ENCODE measurements around the gene HNMT. TPM values are rescaled to one million over a fixed set of nuclear protein-coding genes. Genes with fewer than 3 reads are reported as not detected.

Gene HNMT
- polyA plus RNA-seq, 1 donor from 2014 or later = not detected

DNA sequence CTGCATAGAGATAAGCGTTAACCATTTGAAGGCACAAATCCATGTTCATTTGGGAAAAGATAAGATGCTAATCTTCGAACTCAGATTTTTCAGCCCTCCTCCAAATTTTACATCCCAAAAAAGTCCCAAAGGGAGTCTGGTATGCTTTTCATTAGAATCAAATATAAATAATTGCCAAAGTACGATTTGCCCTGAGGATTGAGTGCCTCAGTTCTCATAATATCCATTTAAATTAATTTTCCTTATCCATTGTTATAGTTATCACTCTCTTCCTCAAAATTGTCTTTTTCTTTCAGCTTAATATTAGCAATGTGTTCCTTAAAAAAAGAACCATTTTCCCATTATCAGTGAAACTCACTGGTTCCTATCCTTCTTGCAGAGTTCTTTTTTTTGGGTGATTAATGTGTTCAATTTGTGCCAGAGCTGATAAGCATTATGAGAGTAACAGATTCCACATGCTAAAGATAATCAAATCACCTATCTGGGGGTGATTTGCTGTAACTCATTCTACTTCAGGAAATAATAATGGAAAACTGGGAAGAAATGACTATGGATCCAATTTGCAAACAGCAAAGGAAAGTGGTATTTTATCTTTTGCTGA lies 686 bp downstream of the HNMT start:
- Histone ChIP-seq H3K4me3 (ENCODE audit: low read length) (no peak overlapping the region), H3K36me3 (ENCODE audit: insufficient read depth, low read length) (no peaks in the 10 kb centered on the region), H3K4me2 (ENCODE audit: low read length) (no peak overlapping the region), H3K79me2 (replicated peaks; ENCODE audit: insufficient read depth, low read length) (no peaks in the 10 kb centered on the region), H3K9me2 (ENCODE audit: insufficient read depth, low read length) (no peaks in the 10 kb centered on the region), H3K27ac (ENCODE audit: low read length) (no peak overlapping the region), H3K27me3 (ENCODE audit: insufficient read depth, low read depth, low read length) (no peaks in the 10 kb centered on the region), H2AFZ (ENCODE audit: low read depth, low read length) (no peak overlapping the region), H3F3A (ENCODE audit: insufficient read depth, low read length, poor library complexity, severe bottlenecking) (no peaks in the 10 kb centered on the region), H3K9ac (ENCODE audit: low read length) (no peak overlapping the region), H4K20me1 (ENCODE audit: insufficient read depth) (no peaks in the 10 kb centered on the region), H3K9me3 (ENCODE audit: low read length) (no peaks in the 10 kb centered on the region)
- TF ChIP-seq CTCF (IDR thresholded peaks at IDR 0.05; ENCODE audit: poor library complexity, severe bottlenecking) (no peak), RAD21 (conservative IDR thresholded peaks at IDR 0.05) (no peak), MXI1 (conservative IDR thresholded peaks at IDR 0.05; ENCODE audit: poor library complexity, severe bottlenecking) (no peak), REST (IDR thresholded peaks at IDR 0.05; ENCODE audit: borderline replicate concordance) (no peak), EP300 (conservative IDR thresholded peaks at IDR 0.05; ENCODE audit: poor library complexity, severe bottlenecking) (no peak), TAF1 (IDR thresholded peaks at IDR 0.05; ENCODE audit: low read depth) (no peak), SMC3 (conservative IDR thresholded peaks at IDR 0.05; ENCODE audit: poor library complexity) (no peak), EZH2 (IDR thresholded peaks at IDR 0.05; ENCODE audit: borderline replicate concordance, insufficient read depth, low read length, poor library complexity, severe bottlenecking) (no peak), POLR2AphosphoS5 (IDR thresholded peaks at IDR 0.05) (no peak)

DNA sequence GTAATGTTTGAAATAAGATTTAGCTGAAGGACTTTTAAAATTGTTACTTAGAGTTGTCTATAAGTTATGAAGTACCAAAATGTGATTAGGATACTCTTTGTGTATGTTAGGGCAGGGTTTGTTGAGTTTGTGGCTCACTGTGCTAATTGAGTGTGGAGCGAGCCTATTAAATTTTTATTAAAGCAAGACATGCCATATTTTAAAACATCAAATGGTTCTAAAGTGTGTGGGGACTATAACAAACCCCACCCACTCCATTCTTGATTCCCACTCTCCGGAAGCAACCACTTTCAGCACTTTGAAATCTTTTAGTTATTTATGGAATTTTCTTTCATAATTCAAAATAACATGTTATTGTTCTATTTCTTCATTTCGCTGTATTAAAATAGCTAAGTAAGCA lies 1.8 kb downstream of the HNMT start:
- Histone ChIP-seq H4K20me1 (ENCODE audit: insufficient read depth) (no peaks in the 10 kb centered on the region), H3K79me2 (replicated peaks; ENCODE audit: insufficient read depth, low read length) (no peaks in the 10 kb centered on the region), H3K4me2 (ENCODE audit: low read length) (no peak overlapping the region), H3F3A (ENCODE audit: insufficient read depth, low read length, poor library complexity, severe bottlenecking) (no peaks in the 10 kb centered on the region), H3K27ac (ENCODE audit: low read length) (no peak overlapping the region), H3K27me3 (ENCODE audit: insufficient read depth, low read depth, low read length) (no peaks in the 10 kb centered on the region), H3K4me3 (ENCODE audit: low read length) (no peak overlapping the region), H3K36me3 (ENCODE audit: insufficient read depth, low read length) (no peaks in the 10 kb centered on the region), H3K9ac (ENCODE audit: low read length) (no peak overlapping the region), H2AFZ (ENCODE audit: low read depth, low read length) (no peak overlapping the region), H3K9me3 (ENCODE audit: low read length) (no peaks in the 10 kb centered on the region), H3K9me2 (ENCODE audit: insufficient read depth, low read length) (no peaks in the 10 kb centered on the region)
- TF ChIP-seq RAD21 (conservative IDR thresholded peaks at IDR 0.05) = no peak
- no peak for TF ChIP-seq EZH2 (IDR thresholded peaks at IDR 0.05; ENCODE audit: borderline replicate concordance, insufficient read depth, low read length, poor library complexity, severe bottlenecking)
- no peak for TF ChIP-seq POLR2AphosphoS5 (IDR thresholded peaks at IDR 0.05)
- TF ChIP-seq REST (IDR thresholded peaks at IDR 0.05; ENCODE audit: borderline replicate concordance) = no peak
- TF ChIP-seq TAF1 (IDR thresholded peaks at IDR 0.05; ENCODE audit: low read depth) = no peak
- TF ChIP-seq SMC3 (conservative IDR thresholded peaks at IDR 0.05; ENCODE audit: poor library complexity) = no peak
- no peak for TF ChIP-seq MXI1 (conservative IDR thresholded peaks at IDR 0.05; ENCODE audit: poor library complexity, severe bottlenecking)
- no peak for TF ChIP-seq CTCF (IDR thresholded peaks at IDR 0.05; ENCODE audit: poor library complexity, severe bottlenecking)
- no peak for TF ChIP-seq EP300 (conservative IDR thresholded peaks at IDR 0.05; ENCODE audit: poor library complexity, severe bottlenecking)
